GM12892 (cell line): ENCODE results near the gene SERTAD4.

Source experiments
- POLR2A ChIP-seq: IDR thresholded peaks from 2 replicates; pipeline ENCODE4 v1.6.1; 2011; ENCODE audit warnings: low read depth, low read length, control low read depth
- TAF1 ChIP-seq: IDR thresholded peaks from 2 replicates; pipeline ENCODE4 v1.6.1; 2011; ENCODE audit warnings: low read depth, mild to moderate bottlenecking, control low read depth, low read length, borderline replicate concordance

GRCh38 chr1:210244746-210245367 is 12.3 kb downstream of the SERTAD4 start:
- TF ChIP-seq POLR2A (no peak), TAF1 (no peak)
